ENCODE data around the gene MYH7.

Gene MYH7

GRCh38 chr14:23447361-23448350 lies 12.2 kb upstream of the MYH7 start:
- DNase-seq (ENCODE audit: low read depth in 2 of 2) = no peak

GRCh38 chr14:23446291-23446851 lies 10.9 kb upstream of the MYH7 start:
- DNase-seq (ENCODE audit: low read depth in 2 of 2) = no peak

- no peak for DNase-seq (ENCODE audit: low read depth in 2 of 2)
Measured at GRCh38 chr14:23445773-23446172, 10.3 kb upstream of the MYH7 start.

- DNase-seq (ENCODE audit: low read depth in 2 of 2) = no peak
Measured at GRCh38 chr14:23444314-23444713, 8.9 kb upstream of the MYH7 start.

- DNase-seq (ENCODE audit: low read depth in 2 of 2) = no peak
Measured at GRCh38 chr14:23443881-23444280, 8.4 kb upstream of the MYH7 start.

GRCh38 chr14:23443411-23443812 lies 8.0 kb upstream of the MYH7 start:
- no peak for DNase-seq (ENCODE audit: low read depth in 2 of 2)

- DNase-seq (ENCODE audit: low read depth in 2 of 2) = no peak
Measured at GRCh38 chr14:23442721-23443356, 7.4 kb upstream of the MYH7 start.

- DNase-seq (ENCODE audit: low read depth in 2 of 2) = no peak
Measured at GRCh38 chr14:23441076-23441475, 5.6 kb upstream of the MYH7 start.

GRCh38 chr14:23439107-23439835 lies 3.8 kb upstream of the MYH7 start:
- no peak for DNase-seq (ENCODE audit: low read depth in 2 of 2)

- no peak for DNase-seq (ENCODE audit: low read depth in 2 of 2)
Measured at GRCh38 chr14:23438101-23438971, 2.9 kb upstream of the MYH7 start.

GRCh38 chr14:23437133-23438100 lies 2.0 kb upstream of the MYH7 start:
- no peak for DNase-seq (ENCODE audit: low read depth in 2 of 2)

- DNase-seq (ENCODE audit: low read depth in 2 of 2) = no peak
Measured at GRCh38 chr14:23436327-23437132, 1.1 kb upstream of the MYH7 start.

- DNase-seq (ENCODE audit: low read depth in 2 of 2) = no peak
Measured at GRCh38 chr14:23434488-23435222, 805 bp downstream of the MYH7 start.

GRCh38 chr14:23433457-23433856 lies 2.0 kb downstream of the MYH7 start:
- DNase-seq (ENCODE audit: low read depth in 2 of 2) = no peak

- DNase-seq (ENCODE audit: low read depth in 2 of 2) = no peak
Measured at GRCh38 chr14:23432946-23433345, 2.5 kb downstream of the MYH7 start.

- DNase-seq (ENCODE audit: low read depth in 2 of 2) = no peak
Measured at GRCh38 chr14:23432102-23432925, 3.1 kb downstream of the MYH7 start.

- DNase-seq (ENCODE audit: low read depth in 2 of 2) = no peak
Measured at GRCh38 chr14:23431486-23431885, 4.0 kb downstream of the MYH7 start.
